Activated naive CD4-positive, alpha-beta T cell treated with anti-CD3 and anti-CD28 coated beads, Interleukin-2, amount 10 ng/mL, durations not matched to agents 7 days and 5 days (primary cell): ENCODE results near the gene GFY.
A peak's percentile ranks its signal among the peaks of the same experiment; 100 is the strongest.

ENCODE experiments used
- CTCF ChIA-PET: fragments of 350-600 bp; sonication (Branson Sonifier 250); formaldehyde crosslinking; loops from one replicate; lab custom pipeline; 2021; ENCODE audit warnings: antibody characterized with exemption; lab: Charles Lee
- DNase-seq: peaks from one replicate; pipeline ENCODE4 v3.0.0-alpha.2; 2020
- H3K27ac Mint-ChIP-seq: one replicate; pipeline ENCODE4 v1.8.0; 2021; ENCODE audit warnings: mild to moderate bottlenecking, moderate library complexity, mixed read lengths
- H3K27me3 Mint-ChIP-seq: one replicate; pipeline ENCODE4 v1.8.0; 2021; ENCODE audit warnings: mild to moderate bottlenecking, mixed read lengths
- H3K36me3 Mint-ChIP-seq: one replicate; pipeline ENCODE4 v1.8.0; 2021; ENCODE audit warnings: mixed read lengths
- H3K4me1 Mint-ChIP-seq: one replicate; pipeline ENCODE4 v1.8.0; 2021; ENCODE audit warnings: mixed read lengths
- H3K4me3 Mint-ChIP-seq: one replicate; pipeline ENCODE4 v1.8.0; 2021; ENCODE audit warnings: mild to moderate bottlenecking, moderate library complexity, mixed read lengths
- H3K9me3 Mint-ChIP-seq: one replicate; pipeline ENCODE4 v1.8.0; 2021; ENCODE audit warnings: mixed read lengths

Gene GFY

GRCh38 chr19:49396738-49397505, 28.3 kb upstream of the GFY start:
- DNase-seq, result no peak
- Mint-ChIP-seq H3K36me3 (no peaks in the 10 kb centered on the region), H3K9me3 (no peaks in the 10 kb centered on the region), H3K27ac (no peak overlapping the region), H3K4me3 (no peak overlapping the region), H3K27me3 (peaks cover 83% of the 10 kb centered on the region), H3K4me1 (peaks cover 33% of the 10 kb centered on the region)
- CTCF ChIA-PET, result interaction anchor here (1.4 kb wide), 2 partner anchors 9 to 74 kb away, joined by 3 to 4 read pairs; no protein-coding TSS in a partner anchor

GRCh38 chr19:49398001-49398615, 27.1 kb upstream of the GFY start:
- Mint-ChIP-seq H3K9me3 (no peaks in the 10 kb centered on the region), H3K27ac (peak overlapping the region; percentile 58)
- CTCF ChIA-PET, result interaction anchor here (1.4 kb wide), 1 partner anchor 8 kb away, joined by 3 read pairs; no protein-coding TSS in a partner anchor

GRCh38 chr19:49398931-49399330, 26.3 kb upstream of the GFY start:
- Mint-ChIP-seq H3K36me3 (no peaks in the 10 kb centered on the region), H3K27me3 (peaks cover 75% of the 10 kb centered on the region), H3K27ac (no peak overlapping the region), H3K9me3 (no peaks in the 10 kb centered on the region), H3K4me3 (no peak overlapping the region), H3K4me1 (peaks cover 37% of the 10 kb centered on the region)
- DNase-seq, result no peak
- CTCF ChIA-PET, result no interaction called here

More at GRCh38 chr19:49398001-49398615, 27.1 kb upstream of the GFY start:
- DNase-seq, result no peak
- peaks cover 30% of the 10 kb centered on the region for H3K4me1 Mint-ChIP-seq
- no peak overlapping the region for H3K4me3 Mint-ChIP-seq
- H3K27me3 Mint-ChIP-seq, result peaks cover 76% of the 10 kb centered on the region
- H3K36me3 Mint-ChIP-seq, result no peaks in the 10 kb centered on the region

GRCh38 chr19:49400029-49400428, 25.2 kb upstream of the GFY start:
- H3K9me3 Mint-ChIP-seq, result no peaks in the 10 kb centered on the region
- H3K27ac Mint-ChIP-seq, result no peak overlapping the region
- peaks cover 69% of the 10 kb centered on the region for H3K27me3 Mint-ChIP-seq
- CTCF ChIA-PET, result no interaction called here
- no peaks in the 10 kb centered on the region for H3K36me3 Mint-ChIP-seq
- no peak overlapping the region for H3K4me3 Mint-ChIP-seq
- DNase-seq, result no peak
- peaks cover 41% of the 10 kb centered on the region for H3K4me1 Mint-ChIP-seq

GRCh38 chr19:49403404-49404187, 21.6 kb upstream of the GFY start:
- CTCF ChIA-PET, result interaction anchor here (0.6 to 1.4 kb wide), 6 partner anchors 8 to 205 kb away, joined by 3 to 8 read pairs (median 3); no protein-coding TSS in a partner anchor
- no peak for DNase-seq
- H3K27me3 Mint-ChIP-seq, result peaks cover 38% of the 10 kb centered on the region
- H3K27ac Mint-ChIP-seq, result no peak overlapping the region
- H3K9me3 Mint-ChIP-seq, result no peaks in the 10 kb centered on the region
- H3K4me1 Mint-ChIP-seq, result peaks cover 53% of the 10 kb centered on the region
- H3K36me3 Mint-ChIP-seq, result no peaks in the 10 kb centered on the region
- no peak overlapping the region for H3K4me3 Mint-ChIP-seq

- H3K9me3 Mint-ChIP-seq, result no peaks in the 10 kb centered on the region
- peaks cover 74% of the 10 kb centered on the region for H3K4me1 Mint-ChIP-seq
- no peak for DNase-seq
- no peaks in the 10 kb centered on the region for H3K36me3 Mint-ChIP-seq
- CTCF ChIA-PET, result interaction anchor here (0.6 to 1.7 kb wide), 5 partner anchors 13 to 66 kb away, joined by 3 to 6 read pairs (median 4); partner anchors contain the start of genes FLT3LG and PTH2
- H3K27me3 Mint-ChIP-seq, result peaks cover 20% of the 10 kb centered on the region
- H3K27ac Mint-ChIP-seq, result no peak overlapping the region
- H3K4me3 Mint-ChIP-seq, result no peak overlapping the region
Measured at GRCh38 chr19:49407079-49407478, 18.1 kb upstream of the GFY start.

GRCh38 chr19:49407482-49408015, 17.6 kb upstream of the GFY start:
- H3K36me3 Mint-ChIP-seq, result no peaks in the 10 kb centered on the region
- peaks cover 79% of the 10 kb centered on the region for H3K4me1 Mint-ChIP-seq
- CTCF ChIA-PET, result interaction anchor here (1.7 kb wide), 1 partner anchor 16 kb away, joined by 3 read pairs; no protein-coding TSS in a partner anchor
- no peak for DNase-seq
- no peak overlapping the region for H3K4me3 Mint-ChIP-seq
- H3K9me3 Mint-ChIP-seq, result no peaks in the 10 kb centered on the region
- no peak overlapping the region for H3K27ac Mint-ChIP-seq
- peaks cover 25% of the 10 kb centered on the region for H3K27me3 Mint-ChIP-seq

GRCh38 chr19:49408816-49409440, 16.3 kb upstream of the GFY start:
- H3K4me1 Mint-ChIP-seq, result peaks cover 73% of the 10 kb centered on the region
- CTCF ChIA-PET, result interaction anchor here (0.9 to 2.1 kb wide), 4 partner anchors 12 to 65 kb away, joined by 3 to 8 read pairs (median 6); no protein-coding TSS in a partner anchor
- no peak for DNase-seq
- peak overlapping the region; percentile 84 for H3K27ac Mint-ChIP-seq
- no peaks in the 10 kb centered on the region for H3K9me3 Mint-ChIP-seq
- no peaks in the 10 kb centered on the region for H3K36me3 Mint-ChIP-seq
- peaks cover 28% of the 10 kb centered on the region for H3K27me3 Mint-ChIP-seq
- peak overlapping the region; percentile 50 for H3K4me3 Mint-ChIP-seq

- peak; percentile 57 for DNase-seq
- CTCF ChIA-PET, result interaction anchor here (0.6 to 2.1 kb wide), 6 partner anchors 9 to 64 kb away, joined by 3 to 8 read pairs (median 4); no protein-coding TSS in a partner anchor
- peaks cover 26% of the 10 kb centered on the region for H3K27me3 Mint-ChIP-seq
- H3K9me3 Mint-ChIP-seq, result no peaks in the 10 kb centered on the region
- H3K36me3 Mint-ChIP-seq, result no peaks in the 10 kb centered on the region
- peaks cover 73% of the 10 kb centered on the region for H3K4me1 Mint-ChIP-seq
- H3K4me3 Mint-ChIP-seq, result peak overlapping the region; percentile 50
- H3K27ac Mint-ChIP-seq, result peak overlapping the region; percentile 84
Measured at GRCh38 chr19:49409441-49410029, 15.7 kb upstream of the GFY start.

- no peaks in the 10 kb centered on the region for H3K9me3 Mint-ChIP-seq
- CTCF ChIA-PET, result interaction anchor here (0.7 to 1.3 kb wide), 3 partner anchors 10 to 20 kb away, joined by 3 to 7 read pairs (median 3); partner anchors contain the start of gene GFY
- no peak overlapping the region for H3K27ac Mint-ChIP-seq
- H3K4me1 Mint-ChIP-seq, result peaks cover 63% of the 10 kb centered on the region
- H3K36me3 Mint-ChIP-seq, result no peaks in the 10 kb centered on the region
- peaks cover 44% of the 10 kb centered on the region for H3K27me3 Mint-ChIP-seq
- no peak for DNase-seq
- H3K4me3 Mint-ChIP-seq, result no peak overlapping the region
Measured at GRCh38 chr19:49411681-49412326, 13.4 kb upstream of the GFY start.

- H3K4me1 Mint-ChIP-seq, result peaks cover 47% of the 10 kb centered on the region
- DNase-seq, result no peak
- CTCF ChIA-PET, result interaction anchor here (0.8 kb wide), 1 partner anchor 22 kb away, joined by 3 read pairs; no protein-coding TSS in a partner anchor
- no peak overlapping the region for H3K27ac Mint-ChIP-seq
- no peaks in the 10 kb centered on the region for H3K36me3 Mint-ChIP-seq
- H3K4me3 Mint-ChIP-seq, result no peak overlapping the region
- no peaks in the 10 kb centered on the region for H3K9me3 Mint-ChIP-seq
- H3K27me3 Mint-ChIP-seq, result peaks cover 56% of the 10 kb centered on the region
Measured at GRCh38 chr19:49413348-49413747, 11.8 kb upstream of the GFY start.

GRCh38 chr19:49414256-49414655, 10.9 kb upstream of the GFY start:
- Mint-ChIP-seq H3K9me3 (no peaks in the 10 kb centered on the region), H3K27me3 (peaks cover 65% of the 10 kb centered on the region)

More at GRCh38 chr19:49414256-49414655, 10.9 kb upstream of the GFY start:
- Mint-ChIP-seq H3K36me3 (no peaks in the 10 kb centered on the region), H3K4me1 (peaks cover 38% of the 10 kb centered on the region), H3K27ac (no peak overlapping the region), H3K4me3 (no peak overlapping the region)
- DNase-seq, result no peak
- CTCF ChIA-PET, result no interaction called here
